T1000 (cell line): ENCODE results near the gene CHST10.
"Not testable (repeated sequence)": the region's sequence is repeated elsewhere in the genome, so short reads cannot be mapped to it uniquely, and the experiment has no call there.

ENCODE experiments used
- DNase-seq: peaks from one replicate; lab custom pipeline; 2025; ENCODE audit warnings: mixed read lengths; lab: John Stamatoyannopoulos, UW

The CHST10 gene

GRCh38 chr2:100416935-100417710, at the start of gene CHST10:
Gene CHST10 (minus strand): TSS chr2:100417668. CDS start chr2:100406675, 10,993 bp downstream.
- DNase-seq, result no peak

- DNase-seq, result no peak
Measured at GRCh38 chr2:100460904-100461530, 43.5 kb upstream of the CHST10 start.

GRCh38 chr2:100456357-100456756, 38.9 kb upstream of the CHST10 start:
- not testable (repeated sequence) for DNase-seq

DNA sequence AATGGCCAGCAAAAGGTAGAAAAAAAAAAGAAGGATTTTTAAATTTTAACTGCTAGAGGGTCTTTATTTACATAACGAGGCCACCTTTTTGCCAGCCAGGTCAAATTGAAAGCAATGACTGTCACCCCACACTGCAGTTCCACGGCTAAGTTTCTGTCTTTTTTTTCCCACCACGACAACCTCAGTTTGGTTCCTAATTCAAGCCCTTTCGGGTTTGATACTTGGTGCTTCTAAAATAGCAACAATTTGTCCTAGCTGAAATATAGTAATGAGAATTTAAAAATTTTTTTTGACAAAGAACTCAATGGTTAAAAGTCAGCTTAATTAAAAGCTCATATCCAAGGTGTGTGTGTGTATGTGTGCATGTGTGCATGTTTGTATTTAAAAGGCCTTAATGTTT, 36.4 kb upstream of the CHST10 start:
- no peak for DNase-seq

DNA sequence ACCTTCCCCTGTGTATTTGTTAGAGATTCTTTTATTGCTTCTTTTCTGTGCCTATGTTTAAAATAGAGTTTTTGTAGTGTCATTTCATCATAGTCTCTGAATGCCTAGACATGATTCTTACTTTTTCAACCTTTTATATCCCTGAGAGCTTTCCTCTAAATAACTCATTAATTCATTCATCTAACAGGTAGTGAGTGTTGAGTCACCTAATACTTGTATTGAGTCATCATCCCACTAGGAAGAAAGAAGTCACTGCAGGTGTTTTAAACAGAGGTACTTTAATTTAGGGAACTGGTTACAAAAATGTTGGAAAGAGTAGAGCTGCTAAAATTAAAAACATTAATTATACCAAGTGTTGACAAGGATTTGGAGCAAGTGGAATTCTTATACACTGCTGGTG, 34.3 kb upstream of the CHST10 start:
- no peak for DNase-seq

DNA sequence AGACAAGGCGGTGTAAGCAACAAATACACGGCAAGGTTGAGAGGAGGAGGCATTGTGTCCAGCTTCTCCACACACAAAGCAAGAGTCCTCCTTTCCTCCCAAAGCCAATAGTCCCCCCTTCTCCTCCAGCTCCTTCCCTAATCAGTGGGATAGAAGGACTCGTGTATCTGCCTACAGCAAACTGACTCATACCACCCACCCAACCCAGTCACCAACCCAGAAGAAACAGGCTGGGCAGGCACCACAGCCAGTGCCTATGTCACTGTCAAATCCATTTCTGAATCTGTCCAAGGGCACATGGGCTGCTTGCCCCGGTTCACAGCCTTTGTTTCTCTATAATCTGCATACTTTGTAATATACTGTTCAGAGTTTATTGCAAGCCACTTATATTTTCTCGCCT, 33.6 kb upstream of the CHST10 start:
- DNase-seq, result no peak

DNA sequence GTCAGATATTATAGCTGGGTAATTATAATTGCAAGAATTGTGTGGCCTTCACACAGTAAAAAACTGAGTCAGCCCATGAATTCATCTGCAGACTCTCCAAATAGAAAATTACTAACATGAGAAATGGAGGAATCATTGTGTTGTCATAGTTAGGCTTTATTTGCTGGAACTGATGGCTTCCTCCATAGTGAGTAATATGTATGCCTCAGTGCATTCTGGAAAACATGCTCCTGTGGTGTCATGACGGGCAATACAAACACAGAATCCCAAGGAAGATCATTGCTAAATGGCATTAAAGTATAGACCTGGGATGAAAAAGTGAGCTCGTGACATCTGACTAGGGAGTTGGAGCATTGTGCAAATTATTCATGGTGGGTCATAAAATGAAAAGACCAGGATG, 29.2 kb upstream of the CHST10 start:
- DNase-seq, result no peak

DNA sequence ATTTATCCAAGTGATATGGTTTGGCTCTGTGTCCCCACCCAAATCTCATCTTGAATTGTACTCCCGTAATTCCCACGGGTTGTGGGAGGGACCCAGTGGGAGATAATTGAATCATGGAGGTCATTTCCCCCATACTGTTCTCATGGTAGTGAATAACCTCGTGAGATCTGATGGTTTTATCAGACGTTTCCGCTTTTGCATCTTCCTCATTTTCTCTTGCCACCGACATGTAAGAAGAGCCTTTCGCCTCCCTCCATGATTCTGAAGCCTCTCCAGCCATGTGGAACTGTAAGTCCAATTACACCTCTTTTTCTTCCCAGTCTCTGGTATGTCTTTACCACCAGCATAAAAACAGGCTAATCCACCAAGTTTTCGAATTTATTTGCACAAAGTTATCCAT, 20.3 kb upstream of the CHST10 start:
- no peak for DNase-seq

DNA sequence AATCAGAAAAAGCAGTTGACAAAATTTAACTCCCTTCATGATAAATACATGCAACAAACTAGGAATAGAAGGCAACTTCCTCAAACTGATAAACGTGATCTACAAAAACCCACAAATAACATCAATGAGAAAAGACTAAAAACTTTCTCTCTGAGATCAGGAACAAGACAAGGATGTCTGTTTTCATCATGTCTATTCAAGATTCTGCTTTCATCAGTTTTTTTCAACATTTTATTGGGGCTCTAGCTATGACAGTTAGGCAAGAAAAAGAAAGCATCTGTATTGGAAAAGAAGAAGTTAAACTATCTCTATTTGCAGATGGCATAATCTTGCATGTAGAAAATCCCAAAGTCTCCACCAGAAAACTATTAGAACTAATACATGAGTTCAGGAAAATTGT, 12.3 kb upstream of the CHST10 start:
- DNase-seq, result no peak

- no peak for DNase-seq
Measured at GRCh38 chr2:100427627-100428258, 10.3 kb upstream of the CHST10 start.

- no peak for DNase-seq
Measured at GRCh38 chr2:100427111-100427510, 9.6 kb upstream of the CHST10 start.

DNA sequence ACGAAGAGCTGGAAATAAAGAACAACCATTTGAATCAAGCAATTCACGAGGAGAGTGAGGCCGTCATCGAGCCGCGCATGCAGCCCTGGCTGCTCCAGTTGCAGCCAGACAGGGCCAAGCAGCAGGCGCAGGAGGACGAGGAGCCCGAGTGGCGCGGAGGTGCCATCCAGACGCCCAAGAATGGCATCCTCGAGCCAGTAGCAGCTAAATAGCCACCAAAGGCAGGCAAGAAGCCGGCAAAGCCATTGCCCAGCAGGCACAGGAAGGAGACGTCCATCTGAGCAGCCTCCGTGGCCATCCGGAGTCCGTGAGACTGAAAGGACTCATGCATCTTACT, 8.9 kb upstream of the CHST10 start:
- DNase-seq, result no peak

GRCh38 chr2:100425573-100426383, 8.3 kb upstream of the CHST10 start:
- no peak for DNase-seq

DNA sequence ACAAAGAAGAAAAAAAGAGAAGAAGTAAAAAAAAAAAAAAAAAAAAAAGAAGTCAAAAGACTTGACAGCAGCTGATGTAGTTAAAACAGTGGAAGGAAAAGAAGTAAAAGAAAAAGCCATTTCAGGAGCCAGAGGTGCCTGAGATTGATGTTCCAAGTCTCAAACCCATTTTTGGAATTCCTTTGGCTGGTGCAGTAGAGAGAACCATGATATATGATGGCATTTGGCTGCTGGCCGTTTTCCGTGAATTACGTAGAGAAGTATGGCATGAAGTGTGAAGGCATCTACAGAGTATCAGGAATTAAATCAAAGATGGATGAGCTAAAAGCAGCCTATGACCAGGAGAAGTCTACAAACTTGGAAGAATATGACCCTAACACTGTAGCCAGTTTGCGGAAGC, 7.6 kb upstream of the CHST10 start:
- no peak for DNase-seq

DNA sequence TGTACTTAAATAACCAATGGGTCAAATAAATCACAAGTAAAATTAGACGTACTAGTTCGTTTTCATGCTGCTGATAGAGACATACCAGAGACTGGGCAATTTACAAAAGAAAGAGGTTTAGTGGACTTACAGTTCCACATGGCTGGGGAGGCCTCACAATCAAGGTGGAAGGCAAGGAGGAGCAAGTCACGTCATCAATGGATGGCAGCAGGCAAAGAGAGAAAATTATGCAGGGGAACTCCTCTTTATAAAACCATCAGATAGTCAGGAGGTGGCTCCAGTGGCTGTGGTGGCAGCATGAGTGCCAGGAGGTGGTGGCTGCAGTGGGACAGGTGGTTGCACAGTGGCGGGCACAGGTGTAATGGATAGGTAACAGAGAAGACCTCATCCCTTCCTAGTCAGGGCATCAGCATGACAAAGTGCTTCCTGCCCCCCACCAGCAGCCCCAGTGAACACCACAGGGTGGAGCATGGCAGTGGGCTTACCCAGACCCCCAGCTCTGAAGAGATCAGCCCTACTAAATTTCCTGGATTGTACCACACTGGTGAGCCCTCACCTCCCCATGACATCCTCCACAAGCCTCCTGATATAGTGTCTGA, 6.9 kb upstream of the CHST10 start:
- no peak for DNase-seq

DNA sequence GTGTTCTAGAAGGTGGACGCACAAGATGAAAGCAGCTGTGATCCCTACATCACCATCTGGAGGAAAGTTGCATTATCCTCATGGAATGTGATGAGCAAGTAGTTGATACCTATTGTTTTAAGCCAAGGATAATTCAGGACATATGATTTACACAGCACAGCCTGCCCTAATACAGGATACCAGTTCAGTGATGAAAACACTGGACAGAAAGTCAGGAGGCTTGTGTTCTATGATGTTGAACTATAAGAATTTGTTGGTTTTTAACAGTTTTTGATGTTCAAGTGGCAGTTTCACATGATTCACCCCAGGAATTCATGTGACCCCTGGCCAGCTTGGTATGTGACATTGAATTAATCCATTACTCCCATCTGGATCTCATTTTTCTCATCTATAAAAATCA, 6.2 kb upstream of the CHST10 start:
- no peak for DNase-seq

DNA sequence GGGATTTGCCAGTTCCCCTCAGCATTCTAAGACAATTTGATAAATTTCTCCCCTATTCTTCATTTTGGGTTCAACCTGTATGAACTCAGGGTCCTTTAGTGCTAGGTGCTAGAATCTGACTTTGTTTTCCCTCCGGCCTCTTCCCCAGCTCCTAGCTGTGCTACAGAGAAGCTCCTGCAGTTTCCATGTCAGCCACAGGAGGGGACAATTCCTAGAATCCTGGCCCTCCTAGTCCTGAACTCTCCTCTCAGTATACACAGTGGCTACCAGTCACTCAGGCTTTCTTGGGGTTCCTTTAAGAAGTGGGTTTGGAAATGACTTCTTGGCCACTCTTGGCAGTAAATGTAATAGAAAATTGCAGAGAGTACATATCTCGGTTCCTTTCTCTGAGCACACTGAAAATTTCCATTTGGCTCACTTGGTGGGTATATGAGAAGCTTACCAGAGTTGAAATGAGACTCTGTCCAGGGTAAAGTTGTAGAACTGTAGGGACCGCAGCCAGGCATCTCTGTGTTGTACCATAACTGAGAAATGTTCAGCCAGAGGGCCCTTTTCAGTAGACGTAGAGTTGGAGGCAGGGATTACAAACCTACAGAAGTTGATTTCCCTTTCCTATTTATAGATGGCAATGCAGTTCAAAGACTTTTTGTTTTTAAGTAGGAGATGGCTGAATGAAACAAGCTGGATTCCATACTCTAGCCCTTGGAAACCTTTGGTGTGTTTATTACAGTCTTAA, 5.0 kb upstream of the CHST10 start:
- DNase-seq, result no peak

DNA sequence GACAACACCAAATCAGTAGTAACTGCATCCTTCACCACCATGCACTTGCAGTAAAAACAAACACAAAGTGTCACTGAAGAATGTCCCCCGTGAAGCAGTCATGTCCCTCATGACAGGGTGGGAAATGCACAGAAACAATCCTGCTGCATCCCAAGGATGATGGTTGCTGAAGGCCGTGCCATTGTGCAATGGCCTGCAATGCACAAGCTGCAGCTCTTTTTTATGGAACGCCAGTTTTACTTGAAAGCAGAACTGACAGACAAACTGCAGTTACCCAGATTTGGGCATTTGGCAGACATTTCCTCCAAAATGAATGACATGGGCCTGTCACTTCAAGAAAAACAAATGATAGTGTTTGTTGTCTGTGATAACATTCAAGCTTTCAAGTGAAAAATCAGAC, 2.4 kb upstream of the CHST10 start:
- DNase-seq, result no peak

DNA sequence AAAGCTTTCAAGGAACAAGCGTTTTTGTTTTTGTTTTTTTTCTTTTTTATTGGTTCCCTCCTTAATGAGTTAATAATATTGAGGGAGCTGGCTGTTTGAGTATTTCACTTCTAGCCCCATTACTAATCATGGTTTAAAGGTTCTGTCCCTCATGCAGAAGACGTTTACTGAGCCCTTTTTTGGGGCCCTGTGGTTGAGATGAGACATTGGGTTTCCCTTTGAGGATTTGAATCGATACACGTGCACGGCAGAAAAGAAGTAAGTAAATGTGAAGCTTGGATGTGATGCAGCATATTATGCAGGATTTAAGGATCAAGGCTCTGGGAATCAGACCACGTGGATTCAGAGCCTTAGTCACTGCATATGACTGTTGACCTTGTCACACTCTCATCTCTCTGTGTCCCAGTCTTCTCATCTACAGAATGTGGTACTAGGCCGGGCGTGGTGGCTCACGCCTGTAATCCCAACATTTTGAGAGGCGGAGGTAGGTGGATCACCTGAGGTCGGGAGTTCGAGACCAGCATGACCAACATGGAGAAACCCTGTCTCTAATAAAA, 1.0 kb upstream of the CHST10 start:
- no peak for DNase-seq

GRCh38 chr2:100417711-100418124, 250 bp upstream of the CHST10 start:
- no peak for DNase-seq

- no peak for DNase-seq
Measured at GRCh38 chr2:100416397-100416934, 1.0 kb downstream of the CHST10 start.
